SHP77 (cell line): ENCODE data around the gene ENO1.
"Not testable (repeated sequence)": the region's sequence is repeated elsewhere in the genome, so short reads cannot be mapped to it uniquely, and the experiment has no call there.

Experiments used
- DNase-seq, 2 experiments: peaks; one replicate each; lab custom pipeline; 2025; lab: John Stamatoyannopoulos, UW

Gene ENO1

GRCh38 chr1:8878448-8878697, at the start of gene ENO1:
ENO1 (minus strand) TSS chr1:8878686; CDS start chr1:8874908, 3,778 bp downstream.
- no peak for DNase-seq

DNA sequence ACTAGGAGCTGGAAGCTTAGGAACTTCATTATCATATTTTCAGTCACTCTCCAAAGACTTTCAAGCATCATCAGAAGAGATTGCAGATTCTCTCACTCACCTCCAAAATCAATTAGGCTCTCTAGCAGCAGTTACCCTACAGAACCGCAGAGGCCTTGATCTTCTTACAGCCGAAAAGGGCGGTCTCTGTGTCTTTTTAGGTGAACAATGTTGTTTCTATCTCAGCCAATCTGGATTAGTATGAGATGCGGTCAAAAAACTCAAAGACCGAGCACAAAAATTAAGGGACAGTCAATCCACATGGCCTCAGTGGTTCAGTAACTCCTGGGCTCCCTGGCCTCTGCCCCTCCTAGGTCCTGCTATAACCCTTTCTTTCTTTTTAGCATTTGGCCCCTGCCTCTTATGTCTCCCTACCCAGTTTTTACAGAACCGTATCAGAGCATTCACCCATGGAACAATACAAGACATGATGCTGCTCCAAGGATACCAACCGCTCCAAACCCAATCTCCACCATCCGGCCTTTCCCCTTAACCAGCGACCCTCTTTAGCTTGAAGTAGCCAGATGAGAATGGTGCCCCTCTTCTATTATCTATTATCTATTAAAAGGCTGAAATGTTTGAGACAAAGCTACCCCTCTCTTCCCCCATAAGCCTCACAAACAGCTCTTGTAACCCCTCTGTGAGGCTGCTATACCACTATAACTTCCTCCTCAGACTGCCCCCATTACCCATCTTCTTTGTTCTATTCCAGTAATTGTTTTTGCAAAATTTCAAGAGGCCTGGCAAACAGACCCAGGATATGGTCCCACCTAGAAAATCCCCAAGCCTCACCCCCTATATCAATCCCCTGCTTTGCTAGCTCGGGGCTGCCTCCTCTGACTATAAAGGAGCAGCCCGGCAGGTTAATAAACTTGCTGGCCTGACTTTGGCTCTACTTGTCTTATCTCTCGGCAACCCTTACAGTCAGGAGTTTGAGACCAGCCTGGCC, 48.5 kb upstream of the ENO1 start:
- no peak for DNase-seq

DNA sequence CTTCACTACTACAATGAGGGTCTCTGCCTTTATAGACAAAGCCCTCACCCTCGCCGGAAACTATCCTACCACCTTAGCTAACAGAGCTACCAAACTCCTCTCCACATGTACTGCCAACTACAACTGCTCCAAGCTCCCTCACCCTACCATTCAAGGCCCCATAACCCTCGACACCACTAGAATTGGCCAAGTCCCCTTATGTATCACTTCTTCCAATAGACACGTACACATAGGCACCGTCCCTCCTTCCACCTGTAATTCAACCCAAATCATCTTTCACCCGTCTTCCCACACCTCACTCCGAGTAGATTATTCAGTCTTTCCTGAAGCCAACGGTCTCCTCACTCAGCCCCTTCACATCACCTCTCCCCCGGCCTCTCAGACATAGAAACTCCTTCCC, 47.5 kb upstream of the ENO1 start:
- DNase-seq, result no peak

DNA sequence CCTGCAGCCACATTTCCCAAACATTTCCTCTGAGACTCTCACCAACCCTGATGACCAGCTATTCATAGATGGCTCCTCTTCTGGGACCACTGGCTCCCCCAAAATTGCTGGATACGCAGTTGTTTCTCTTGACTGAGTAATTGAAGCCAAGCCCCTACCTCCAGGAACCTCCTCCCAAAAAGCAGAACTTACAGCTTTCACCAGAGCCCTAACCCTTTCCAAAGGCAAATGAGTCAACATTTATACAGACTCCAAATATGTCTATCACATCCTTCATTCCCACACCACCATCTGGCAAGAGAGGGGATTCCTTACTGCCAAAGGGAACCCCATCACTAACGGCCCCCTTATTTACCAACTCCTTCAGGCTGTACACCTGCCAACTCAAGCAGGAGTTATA, 46.9 kb upstream of the ENO1 start:
- no peak for DNase-seq

- no peak for DNase-seq
Measured at GRCh38 chr1:8922962-8923361, 44.5 kb upstream of the ENO1 start.

- DNase-seq, result not testable (repeated sequence)
Measured at GRCh38 chr1:8917536-8917935, 39.0 kb upstream of the ENO1 start.

GRCh38 chr1:8915446-8915845, 37.0 kb upstream of the ENO1 start:
- no peak for DNase-seq

DNA sequence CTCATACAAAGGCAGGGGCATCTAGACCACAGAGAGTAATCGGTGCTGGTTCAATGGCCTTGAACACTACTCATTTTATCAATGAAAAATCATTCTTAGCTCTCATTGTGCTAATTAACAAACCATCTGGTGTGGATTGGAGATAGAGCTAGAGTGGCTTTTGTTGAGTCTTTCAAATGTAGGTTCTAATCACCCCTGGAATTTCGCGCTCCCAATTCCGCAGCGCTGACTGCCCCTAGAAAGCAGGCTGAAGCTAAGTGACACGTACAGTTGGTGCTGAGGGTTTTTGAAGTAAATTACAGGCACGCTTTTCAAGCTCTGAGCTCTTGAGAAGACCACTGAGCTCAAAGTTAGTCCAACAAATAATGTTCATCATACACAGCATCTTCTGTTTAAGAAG, 36.0 kb upstream of the ENO1 start:
- DNase-seq, result no peak

DNA sequence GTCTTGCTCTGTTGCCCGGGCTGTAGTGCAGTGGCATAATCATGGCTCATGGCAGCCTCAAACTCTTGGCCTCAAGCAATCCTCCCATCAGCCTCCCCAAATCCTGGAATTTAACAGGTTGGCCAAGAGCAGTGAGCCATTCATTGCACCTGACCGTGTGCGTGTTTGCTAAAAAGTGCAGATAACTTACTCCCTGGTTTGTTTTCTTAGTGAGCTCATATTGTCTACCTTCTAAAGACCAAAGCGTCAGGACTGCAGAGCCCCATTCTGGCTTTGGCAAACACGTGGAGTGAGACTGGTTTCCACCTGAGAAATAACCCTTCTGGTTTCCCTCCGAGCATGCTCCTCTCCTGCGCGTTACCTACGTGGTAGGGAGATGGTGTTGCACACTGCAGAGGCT, 35.0 kb upstream of the ENO1 start:
- no peak for DNase-seq

DNA sequence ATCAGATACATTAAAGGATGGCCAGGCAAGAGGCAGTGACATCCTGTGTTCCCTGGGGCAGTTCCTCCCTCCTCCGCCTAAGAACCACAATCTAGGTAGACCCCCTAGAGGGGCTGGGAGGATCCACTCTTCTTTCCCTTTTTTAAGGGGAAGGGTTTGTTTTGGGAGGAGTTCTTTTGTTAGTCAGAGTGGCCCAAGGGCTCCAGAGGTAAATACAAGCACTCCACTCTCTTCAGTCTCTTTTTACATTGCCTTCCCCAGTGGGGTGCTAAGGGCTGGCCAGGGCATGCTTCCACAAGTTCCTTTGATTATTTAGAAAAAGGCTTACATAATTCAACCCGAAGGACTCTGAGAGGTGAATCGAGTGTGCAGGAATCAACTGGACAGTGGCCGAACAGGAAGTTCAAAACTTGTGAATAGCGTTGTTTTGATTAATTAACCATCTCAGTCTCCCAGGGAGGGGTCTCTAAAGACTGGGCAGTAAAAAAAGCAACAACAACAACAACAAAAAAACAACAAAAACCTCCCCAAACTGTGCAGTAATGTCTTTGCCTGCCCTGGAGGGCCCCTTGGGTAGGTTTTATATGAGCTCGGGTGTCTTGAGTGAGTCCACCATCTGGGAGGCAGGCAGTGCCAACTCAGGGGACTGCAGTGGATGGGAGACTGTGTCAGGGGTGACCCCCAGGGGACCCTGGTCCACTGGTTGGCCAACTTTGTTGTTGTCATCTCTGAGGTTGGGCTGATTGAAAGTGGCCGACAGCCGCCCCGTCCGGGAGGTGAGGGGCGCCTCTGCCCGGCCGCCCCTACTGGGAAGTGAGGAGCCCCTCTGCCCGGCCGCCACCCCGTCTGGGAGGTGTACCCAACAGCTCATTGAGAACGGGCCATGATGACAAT, 33.2 kb upstream of the ENO1 start:
- DNase-seq, result no peak

- DNase-seq, result peak; percentile 37 to 66
Measured at GRCh38 chr1:8910914-8911313, 32.4 kb upstream of the ENO1 start.

DNA sequence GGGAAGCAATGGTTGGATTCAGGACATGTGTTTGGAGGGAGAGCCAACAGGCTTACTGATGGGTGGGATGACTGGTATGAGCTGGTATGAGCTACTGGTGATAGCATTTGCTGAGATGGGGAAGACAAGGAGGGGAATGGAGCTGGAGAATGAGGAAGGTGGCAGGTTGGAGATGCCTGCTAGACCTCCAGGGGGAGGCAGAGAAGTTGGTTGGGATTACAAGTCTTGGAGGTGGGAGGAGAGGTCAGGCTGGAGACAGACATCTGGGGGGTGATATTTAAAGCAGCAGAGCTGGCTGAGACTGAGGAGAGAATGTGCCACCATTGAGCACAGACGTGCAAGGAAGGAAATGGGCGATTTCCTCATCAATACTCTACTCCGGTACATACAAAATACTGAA, 31.8 kb upstream of the ENO1 start:
- DNase-seq, result no peak

DNA sequence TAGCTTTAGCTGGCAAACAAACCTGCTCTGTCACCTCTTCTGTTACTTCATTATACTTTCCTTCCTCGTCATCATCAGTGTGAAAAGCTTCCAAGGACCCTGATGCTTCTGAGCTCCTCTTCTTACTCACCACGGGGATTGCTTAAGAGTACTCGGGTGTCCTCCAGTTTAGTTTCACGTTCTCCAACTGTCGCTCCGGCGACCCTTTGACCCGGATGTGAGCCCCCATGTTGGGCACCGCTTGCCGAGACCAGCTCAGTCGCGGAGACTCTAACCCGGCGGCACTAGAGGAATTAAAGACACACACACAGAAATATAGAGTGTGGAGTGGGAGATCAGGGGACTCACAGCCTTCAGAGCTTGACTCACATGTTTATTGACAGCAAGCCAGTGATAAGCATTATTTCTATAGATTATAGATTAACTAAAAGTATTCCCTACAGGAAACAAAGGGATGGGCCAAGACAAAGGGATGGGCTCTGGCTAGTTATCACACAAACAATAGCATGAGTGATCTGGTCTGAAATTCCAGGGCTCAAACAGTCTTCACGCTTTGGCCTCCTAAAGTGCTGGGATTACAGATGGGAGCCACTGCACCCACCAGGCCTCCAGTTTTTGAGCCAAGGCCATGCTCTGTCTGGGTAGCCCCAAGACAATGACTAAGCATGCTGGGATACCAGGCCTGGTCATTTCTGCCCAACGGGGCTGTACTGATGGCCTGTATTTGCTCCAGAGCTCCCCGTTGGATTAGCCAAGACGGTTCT, 30.1 kb upstream of the ENO1 start:
- no peak for DNase-seq

GRCh38 chr1:8905582-8906191, 27.2 kb upstream of the ENO1 start:
- DNase-seq, result no peak

- no peak for DNase-seq
Measured at GRCh38 chr1:8903908-8904650, 25.6 kb upstream of the ENO1 start.

DNA sequence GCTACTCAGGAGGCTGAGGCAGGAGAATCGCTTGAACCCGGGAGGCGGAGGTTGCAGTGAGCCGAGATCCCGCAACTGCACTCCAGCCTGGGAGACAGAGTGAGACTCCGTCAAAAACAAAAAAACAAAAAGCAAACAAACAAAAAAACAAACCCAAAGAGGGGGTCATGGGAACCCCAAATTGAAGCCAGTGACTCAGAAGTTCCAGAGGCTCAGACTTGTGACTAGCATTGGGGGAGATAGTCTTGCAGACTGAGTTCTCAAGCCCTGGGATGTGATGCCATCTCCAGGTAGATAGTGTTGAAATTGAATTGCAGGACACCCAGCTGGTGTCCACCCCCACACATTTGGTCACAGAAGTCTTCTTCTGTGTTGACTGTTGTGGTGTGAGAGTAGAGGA, 24.9 kb upstream of the ENO1 start:
- no peak for DNase-seq

DNA sequence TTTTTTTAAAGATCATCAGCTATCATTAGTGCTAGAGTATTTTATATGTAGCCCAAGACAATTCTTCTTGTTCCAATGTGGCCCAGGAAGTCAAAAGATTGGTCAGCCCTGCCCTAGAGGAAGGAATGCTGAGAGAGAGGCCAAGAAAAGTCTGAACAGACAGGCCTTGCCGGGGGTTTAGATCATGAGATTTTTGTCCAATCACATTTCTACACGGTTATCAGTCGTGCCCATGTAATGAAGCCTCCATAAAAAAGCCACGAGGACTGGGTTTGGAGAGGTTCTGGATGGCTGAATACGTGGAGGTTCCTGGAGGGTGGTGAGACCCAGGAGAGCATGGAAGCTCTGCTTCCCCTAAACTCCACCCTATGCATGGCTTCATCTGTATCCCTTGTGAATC, 24.3 kb upstream of the ENO1 start:
- DNase-seq, result no peak

GRCh38 chr1:8900684-8901083, 22.2 kb upstream of the ENO1 start:
- not testable (repeated sequence) for DNase-seq

DNA sequence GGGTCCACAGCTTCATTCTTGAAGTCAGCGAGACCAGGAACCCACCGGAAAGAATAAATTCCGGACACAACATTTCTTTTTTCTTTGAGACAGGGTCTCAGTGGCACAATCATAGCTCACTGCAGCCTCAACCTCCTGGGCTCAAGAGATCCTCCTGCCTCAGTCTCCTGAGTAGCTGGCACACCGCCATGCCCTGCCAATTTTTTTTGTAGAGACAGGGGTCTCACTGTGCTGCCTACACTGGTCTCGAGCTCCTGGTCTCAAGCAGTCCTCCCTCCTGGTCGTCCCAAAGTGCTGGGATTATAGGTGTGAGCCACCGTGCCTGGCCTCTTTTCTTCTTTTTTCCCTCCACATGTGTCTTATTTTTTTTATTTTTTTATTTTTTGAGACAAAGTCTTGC, 20.6 kb upstream of the ENO1 start:
- DNase-seq, result no peak

DNA sequence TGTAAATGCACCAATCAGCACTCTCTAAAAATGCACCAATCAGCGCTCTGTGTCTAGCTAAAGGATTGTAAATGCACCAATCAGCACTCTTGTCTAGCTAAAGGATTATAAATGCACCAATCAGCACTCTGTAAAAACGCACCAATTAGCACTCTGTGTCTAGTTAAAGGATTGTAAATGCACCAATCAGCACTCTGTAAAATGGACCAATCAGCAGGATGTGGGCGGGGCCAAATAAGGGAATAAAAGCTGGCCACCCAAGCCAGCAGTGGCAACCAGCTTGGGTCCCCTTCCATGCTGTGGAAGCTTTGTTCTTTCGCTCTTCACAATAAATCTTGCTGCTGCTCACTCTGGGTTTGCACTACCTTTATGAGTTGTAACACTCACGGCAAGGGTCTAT, 19.9 kb upstream of the ENO1 start:
- not testable (repeated sequence) for DNase-seq

- DNase-seq, result not testable (repeated sequence)
Measured at GRCh38 chr1:8897505-8897904, 19.0 kb upstream of the ENO1 start.
